Activated CD4-positive, alpha-beta T cell treated with anti-CD3 and anti-CD28 coated beads, Interleukin-2, amount 10 ng/mL, durations not matched to agents 24 days and 14 days (primary cell): ENCODE results near the gene TLR7. TPM values are rescaled to one million over a fixed set of nuclear protein-coding genes. Genes with fewer than 3 reads are reported as not detected.

Experiments
- DNase-seq: peaks from one replicate; pipeline ENCODE4 v3.0.0; 2022
- H3K27ac Mint-ChIP-seq: one replicate; pipeline ENCODE4 v1.8.0; 2022; ENCODE audit warnings: mild to moderate bottlenecking, mixed read lengths
- H3K27me3 Mint-ChIP-seq: one replicate; pipeline ENCODE4 v1.8.0; 2022; ENCODE audit warnings: mixed read lengths
- H3K36me3 Mint-ChIP-seq: one replicate; pipeline ENCODE4 v1.8.0; 2022; ENCODE audit warnings: low read depth, mild to moderate bottlenecking, mixed read lengths
- H3K4me1 Mint-ChIP-seq: one replicate; pipeline ENCODE4 v1.8.0; 2021; ENCODE audit warnings: mixed read lengths
- H3K4me3 Mint-ChIP-seq: one replicate; pipeline ENCODE4 v1.8.0; 2022; ENCODE audit warnings: mild to moderate bottlenecking, moderate library complexity, mixed read lengths
- H3K9me3 Mint-ChIP-seq: one replicate; pipeline ENCODE4 v1.8.0; 2021; ENCODE audit warnings: mixed read lengths
- intact Hi-C: fragments of 100-400 bp; cut with micrococcal nuclease; formaldehyde crosslinking; loops from one replicate; pipeline ENCODE4 v1.15.1; 2023
- total RNA-seq: library from RNA; stranded (reverse); gene quantifications from 2 replicates; pipeline ENCODE4 v1.2.3, GENCODE V29; 2022

The TLR7 gene
- total RNA-seq, 1 donor from 2014 or later, result 0.12 TPM

DNA sequence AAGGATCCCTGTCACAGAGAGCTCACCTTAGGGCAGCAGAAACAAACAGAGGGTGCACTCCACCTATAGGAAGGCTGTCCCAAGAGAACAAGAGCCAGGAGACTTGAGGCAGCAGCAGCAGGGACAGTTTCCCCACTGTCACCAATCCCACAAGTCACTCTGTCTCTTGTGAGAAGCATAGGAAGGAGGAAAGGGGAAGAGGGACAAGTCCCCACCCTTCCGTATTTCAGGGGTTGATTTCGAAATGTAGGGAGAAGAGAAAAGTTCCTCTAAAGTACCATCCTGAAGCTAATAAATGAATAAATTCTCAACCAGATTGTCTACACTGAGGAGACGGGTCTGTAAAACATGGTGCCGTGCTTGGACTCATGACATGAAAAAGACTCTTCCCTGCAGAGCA is 30.1 kb downstream of the TLR7 start:
- Mint-ChIP-seq H3K9me3 (no peaks in the 10 kb centered on the region), H3K27me3 (no peaks in the 10 kb centered on the region), H3K4me3 (no peak overlapping the region), H3K36me3 (no peaks in the 10 kb centered on the region), H3K27ac (no peak overlapping the region), H3K4me1 (peaks cover 29% of the 10 kb centered on the region)
- intact Hi-C loops, result no loop called here
- no peak for DNase-seq

- H3K27ac Mint-ChIP-seq, result no peak overlapping the region
- H3K4me1 Mint-ChIP-seq, result peaks cover 20% of the 10 kb centered on the region
- intact Hi-C loops, result no loop called here
- H3K27me3 Mint-ChIP-seq, result peaks cover 1% of the 10 kb centered on the region
- no peak overlapping the region for H3K4me3 Mint-ChIP-seq
- no peak for DNase-seq
- H3K36me3 Mint-ChIP-seq, result no peaks in the 10 kb centered on the region
- no peaks in the 10 kb centered on the region for H3K9me3 Mint-ChIP-seq
Measured at GRCh38 chrX:12898073-12898472, 31.2 kb downstream of the TLR7 start.

DNA sequence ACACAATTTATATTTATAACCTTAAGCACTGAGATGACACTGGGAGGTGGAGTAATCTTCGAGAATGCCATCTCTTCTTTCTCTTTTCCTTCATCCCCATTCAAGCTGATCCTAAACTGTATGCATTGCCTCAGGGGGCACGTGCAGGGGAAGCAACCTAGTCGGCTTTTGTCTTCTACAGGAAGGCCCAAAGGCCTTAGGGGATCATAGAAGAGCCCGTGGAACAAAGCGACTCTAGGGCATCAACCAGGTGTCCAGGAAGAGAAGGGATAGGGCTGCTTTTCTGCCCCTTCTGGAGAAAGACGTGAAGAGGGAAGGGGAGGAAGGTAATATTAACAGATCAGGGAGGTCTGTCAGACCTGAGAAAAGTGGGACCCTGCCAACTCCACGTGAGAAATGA is 32.6 kb downstream of the TLR7 start:
- Mint-ChIP-seq H3K9me3 (no peaks in the 10 kb centered on the region), H3K4me3 (no peak overlapping the region), H3K27ac (no peak overlapping the region), H3K36me3 (no peaks in the 10 kb centered on the region), H3K4me1 (peaks cover 12% of the 10 kb centered on the region), H3K27me3 (peaks cover 1% of the 10 kb centered on the region)
- no peak for DNase-seq
- intact Hi-C loops, result no loop called here

DNA sequence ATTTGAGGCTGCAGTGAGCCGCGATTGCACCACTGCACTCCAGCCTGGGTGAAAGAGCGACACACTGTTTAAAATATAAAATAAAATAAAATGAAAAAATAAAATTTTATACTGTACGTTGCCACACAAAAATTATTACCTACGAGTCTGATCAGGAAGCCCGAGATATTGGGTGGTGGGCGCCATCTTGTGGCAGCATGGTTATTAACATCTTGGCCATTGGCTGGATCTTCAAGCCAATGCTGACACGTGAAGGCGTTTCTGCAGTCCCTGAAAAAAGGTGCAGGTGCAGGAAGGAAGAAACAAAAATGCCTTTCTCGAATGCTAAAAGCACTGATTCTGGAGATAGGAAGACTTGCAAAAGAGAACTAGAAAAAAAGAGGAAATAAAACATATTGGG is 34.6 kb downstream of the TLR7 start:
- peaks cover 1% of the 10 kb centered on the region for H3K27me3 Mint-ChIP-seq
- DNase-seq, result peak; percentile 89
- H3K27ac Mint-ChIP-seq, result no peak overlapping the region
- intact Hi-C loops, result loop anchor here (1.0 to 2.0 kb wide), 2 partner anchors 87 to 201 kb away; no protein-coding TSS in a partner anchor
- peaks cover 11% of the 10 kb centered on the region for H3K4me1 Mint-ChIP-seq
- H3K4me3 Mint-ChIP-seq, result no peak overlapping the region
- no peaks in the 10 kb centered on the region for H3K36me3 Mint-ChIP-seq
- no peaks in the 10 kb centered on the region for H3K9me3 Mint-ChIP-seq

DNA sequence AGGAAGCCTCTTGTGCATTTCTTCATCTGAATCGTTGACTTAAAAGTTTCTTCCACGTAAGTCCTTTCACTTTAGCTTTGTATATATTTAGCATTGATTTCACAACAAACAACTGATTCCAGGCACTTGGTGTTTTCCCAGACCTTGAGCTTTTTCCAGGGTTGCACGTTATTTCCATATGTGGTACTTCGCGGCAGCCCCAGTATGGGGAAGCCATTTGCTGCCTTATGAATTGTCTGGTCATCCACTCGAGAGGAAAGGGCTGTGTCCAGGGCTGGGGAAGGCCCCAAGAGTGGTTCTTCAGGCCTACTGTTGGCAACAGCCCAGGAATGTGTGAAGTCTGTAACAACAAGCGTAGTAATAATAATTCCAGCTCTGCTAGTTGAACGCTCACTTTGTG is 36.8 kb downstream of the TLR7 start:
- no peaks in the 10 kb centered on the region for H3K36me3 Mint-ChIP-seq
- no peak for DNase-seq
- no peaks in the 10 kb centered on the region for H3K9me3 Mint-ChIP-seq
- H3K4me1 Mint-ChIP-seq, result peaks cover 4% of the 10 kb centered on the region
- H3K4me3 Mint-ChIP-seq, result no peak overlapping the region
- H3K27me3 Mint-ChIP-seq, result peaks cover 1% of the 10 kb centered on the region
- H3K27ac Mint-ChIP-seq, result no peak overlapping the region
- intact Hi-C loops, result no loop called here

GRCh38 chrX:12906046-12906761 is 39.3 kb downstream of the TLR7 start, which contains the start of gene TLR8:
TSS of gene TLR8 (plus strand) at chrX:12906620. CDS start at chrX:12906707, 87 bp downstream.
- no peaks in the 10 kb centered on the region for H3K36me3 Mint-ChIP-seq
- no peak within 1 kb of the TSS for H3K27ac Mint-ChIP-seq
- intact Hi-C loops, result no loop called here
- H3K4me1 Mint-ChIP-seq, result peaks cover 10% of the 10 kb centered on the region
- H3K27me3 Mint-ChIP-seq, result peaks cover 1% of the 10 kb centered on the region
- no peak for DNase-seq
- H3K4me3 Mint-ChIP-seq, result no peak within 1 kb of the TSS
- no peaks in the 10 kb centered on the region for H3K9me3 Mint-ChIP-seq

DNA sequence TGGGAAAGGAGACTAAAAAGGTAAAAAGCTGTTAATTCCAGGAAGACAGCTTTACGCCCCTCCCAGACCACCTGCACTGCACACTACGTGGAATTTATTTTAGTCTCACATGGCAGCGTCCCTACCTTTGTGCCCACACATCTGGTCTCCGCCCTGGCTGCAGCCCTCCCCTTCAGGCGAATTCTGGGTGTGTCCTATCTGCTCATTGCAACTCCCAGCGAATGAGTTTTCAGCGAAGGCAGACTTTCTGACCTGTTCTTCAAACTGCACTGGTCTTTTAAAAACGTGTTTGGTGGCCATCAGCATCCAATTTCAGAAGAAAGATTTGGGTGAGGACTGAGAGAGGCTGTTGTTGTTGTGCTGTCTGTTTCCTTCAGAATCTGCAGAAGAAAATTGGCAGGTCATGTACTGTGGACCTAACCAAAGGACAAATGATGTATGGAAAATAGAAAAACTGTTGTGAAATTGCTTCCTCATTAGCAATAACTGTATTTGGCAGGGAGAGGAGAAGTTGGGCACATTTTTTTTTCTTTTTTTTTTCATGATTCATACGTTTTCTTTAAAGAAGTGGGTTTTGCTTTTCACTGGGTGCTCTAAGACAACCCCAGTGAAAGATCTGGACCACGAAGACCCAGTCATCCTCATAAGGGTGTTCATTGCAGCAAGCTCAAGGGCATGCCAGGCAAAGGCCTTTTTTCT is 43.7 kb downstream of the TLR7 start:
- H3K4me3 Mint-ChIP-seq, result no peak overlapping the region
- no peak overlapping the region for H3K27ac Mint-ChIP-seq
- intact Hi-C loops, result no loop called here

GRCh38 chrX:12911122-12911470 is 44.2 kb downstream of the TLR7 start:
- Mint-ChIP-seq H3K9me3 (peaks cover 3% of the 10 kb centered on the region), H3K27me3 (peaks cover 2% of the 10 kb centered on the region), H3K27ac (no peak overlapping the region), H3K36me3 (no peaks in the 10 kb centered on the region), H3K4me1 (peaks cover 15% of the 10 kb centered on the region), H3K4me3 (no peak overlapping the region)
- intact Hi-C loops, result no loop called here
- no peak for DNase-seq

More for the DNA sequence above, 43.7 kb downstream of the TLR7 start:
- H3K9me3 Mint-ChIP-seq, result peaks cover 3% of the 10 kb centered on the region
- peaks cover 15% of the 10 kb centered on the region for H3K4me1 Mint-ChIP-seq
- DNase-seq, result no peak
- H3K27me3 Mint-ChIP-seq, result peaks cover 2% of the 10 kb centered on the region
- no peaks in the 10 kb centered on the region for H3K36me3 Mint-ChIP-seq

GRCh38 chrX:12912791-12913482 is 46.1 kb downstream of the TLR7 start:
- Mint-ChIP-seq H3K36me3 (no peaks in the 10 kb centered on the region), H3K27ac (no peak overlapping the region), H3K4me1 (peaks cover 15% of the 10 kb centered on the region), H3K4me3 (no peak overlapping the region), H3K9me3 (peaks cover 3% of the 10 kb centered on the region), H3K27me3 (peaks cover 2% of the 10 kb centered on the region)
- DNase-seq, result no peak
- intact Hi-C loops, result no loop called here

DNA sequence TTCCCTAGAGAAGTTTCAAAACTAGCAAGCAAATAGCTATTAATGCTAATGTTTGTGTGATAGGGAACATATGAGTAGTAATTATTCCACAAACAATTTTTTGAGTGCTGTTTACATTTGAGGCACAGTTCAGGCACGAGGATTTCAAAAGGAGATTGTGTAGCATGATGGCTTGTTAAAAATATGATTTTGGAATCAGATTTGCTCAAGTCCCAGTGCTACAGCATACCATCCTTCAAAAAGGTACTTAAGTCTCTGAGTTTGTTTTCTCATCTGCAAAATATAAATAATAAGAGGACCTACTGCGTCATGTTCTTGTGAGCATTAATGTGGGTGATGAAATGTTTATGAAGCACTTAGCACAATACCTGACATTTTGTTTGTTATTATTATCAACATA is 50.9 kb downstream of the TLR7 start:
- no peak overlapping the region for H3K27ac Mint-ChIP-seq

GRCh38 chrX:12919051-12919450 is 52.2 kb downstream of the TLR7 start:
- Mint-ChIP-seq H3K27ac (no peak overlapping the region), H3K4me1 (no peaks in the 10 kb centered on the region), H3K36me3 (no peaks in the 10 kb centered on the region), H3K9me3 (peaks cover 3% of the 10 kb centered on the region), H3K4me3 (no peak overlapping the region), H3K27me3 (peaks cover 4% of the 10 kb centered on the region)
- intact Hi-C loops, result no loop called here
- no peak for DNase-seq

More for the DNA sequence above, 50.9 kb downstream of the TLR7 start:
- Mint-ChIP-seq H3K36me3 (no peaks in the 10 kb centered on the region), H3K9me3 (peaks cover 3% of the 10 kb centered on the region), H3K27me3 (peaks cover 4% of the 10 kb centered on the region), H3K4me1 (no peaks in the 10 kb centered on the region), H3K4me3 (no peak overlapping the region)
- DNase-seq, result no peak
- intact Hi-C loops, result no loop called here

DNA sequence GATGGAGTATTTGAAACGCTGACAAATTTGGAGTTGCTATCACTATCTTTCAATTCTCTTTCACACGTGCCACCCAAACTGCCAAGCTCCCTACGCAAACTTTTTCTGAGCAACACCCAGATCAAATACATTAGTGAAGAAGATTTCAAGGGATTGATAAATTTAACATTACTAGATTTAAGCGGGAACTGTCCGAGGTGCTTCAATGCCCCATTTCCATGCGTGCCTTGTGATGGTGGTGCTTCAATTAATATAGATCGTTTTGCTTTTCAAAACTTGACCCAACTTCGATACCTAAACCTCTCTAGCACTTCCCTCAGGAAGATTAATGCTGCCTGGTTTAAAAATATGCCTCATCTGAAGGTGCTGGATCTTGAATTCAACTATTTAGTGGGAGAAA is 52.7 kb downstream of the TLR7 start:
- Mint-ChIP-seq H3K4me3 (no peak overlapping the region), H3K9me3 (no peaks in the 10 kb centered on the region), H3K27ac (no peak overlapping the region), H3K4me1 (no peaks in the 10 kb centered on the region), H3K27me3 (peaks cover 4% of the 10 kb centered on the region), H3K36me3 (no peaks in the 10 kb centered on the region)
- intact Hi-C loops, result no loop called here
- no peak for DNase-seq

- Mint-ChIP-seq H3K27me3 (peaks cover 4% of the 10 kb centered on the region), H3K4me1 (no peaks in the 10 kb centered on the region), H3K4me3 (no peak overlapping the region), H3K36me3 (no peaks in the 10 kb centered on the region), H3K27ac (no peak overlapping the region), H3K9me3 (peaks cover 3% of the 10 kb centered on the region)
- no peak for DNase-seq
- intact Hi-C loops, result no loop called here
Measured at GRCh38 chrX:12920990-12921389, 54.1 kb downstream of the TLR7 start.
